NCI-H524 treated with DMSO at 0.1 percent for 48 hours (cell line): ENCODE measurements around the gene PCDHB15.
"Not testable (repeated sequence)": the region's sequence is repeated elsewhere in the genome, so short reads cannot be mapped to it uniquely, and the experiment has no call there.

Source experiments
- DNase-seq: peaks from one replicate; lab custom pipeline; 2025; lab: John Stamatoyannopoulos, UW

PCDHB15 gene

DNA sequence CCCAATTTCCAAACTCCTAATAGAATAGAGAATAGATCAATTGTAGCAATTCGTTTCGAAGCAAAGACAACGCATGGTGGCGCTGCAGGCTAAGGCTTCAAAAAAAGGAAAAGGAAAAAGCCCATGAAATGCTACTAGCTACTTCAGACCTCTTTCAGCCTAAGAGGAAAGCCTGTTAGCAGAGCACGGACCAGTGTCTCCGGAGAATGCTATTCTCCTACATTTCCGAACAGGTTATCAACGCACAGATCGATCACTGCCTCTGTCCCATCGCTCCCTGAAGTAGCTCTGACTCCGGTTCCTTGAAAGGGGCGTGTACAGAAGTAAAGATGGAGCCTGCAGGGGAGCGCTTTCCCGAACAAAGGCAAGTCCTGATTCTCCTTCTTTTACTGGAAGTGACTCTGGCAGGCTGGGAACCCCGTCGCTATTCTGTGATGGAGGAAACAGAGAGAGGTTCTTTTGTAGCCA lies at the start of gene PCDHB15:
Gene PCDHB15 (plus strand): TSS at position 146 of the 468 bp plus-strand sequence. CDS start 184 bp downstream, at position 330.
- DNase-seq = no peak

- DNase-seq = no peak
Observed at GRCh38 chr5:141196363-141196762, 48.8 kb upstream of the PCDHB15 start.

DNA sequence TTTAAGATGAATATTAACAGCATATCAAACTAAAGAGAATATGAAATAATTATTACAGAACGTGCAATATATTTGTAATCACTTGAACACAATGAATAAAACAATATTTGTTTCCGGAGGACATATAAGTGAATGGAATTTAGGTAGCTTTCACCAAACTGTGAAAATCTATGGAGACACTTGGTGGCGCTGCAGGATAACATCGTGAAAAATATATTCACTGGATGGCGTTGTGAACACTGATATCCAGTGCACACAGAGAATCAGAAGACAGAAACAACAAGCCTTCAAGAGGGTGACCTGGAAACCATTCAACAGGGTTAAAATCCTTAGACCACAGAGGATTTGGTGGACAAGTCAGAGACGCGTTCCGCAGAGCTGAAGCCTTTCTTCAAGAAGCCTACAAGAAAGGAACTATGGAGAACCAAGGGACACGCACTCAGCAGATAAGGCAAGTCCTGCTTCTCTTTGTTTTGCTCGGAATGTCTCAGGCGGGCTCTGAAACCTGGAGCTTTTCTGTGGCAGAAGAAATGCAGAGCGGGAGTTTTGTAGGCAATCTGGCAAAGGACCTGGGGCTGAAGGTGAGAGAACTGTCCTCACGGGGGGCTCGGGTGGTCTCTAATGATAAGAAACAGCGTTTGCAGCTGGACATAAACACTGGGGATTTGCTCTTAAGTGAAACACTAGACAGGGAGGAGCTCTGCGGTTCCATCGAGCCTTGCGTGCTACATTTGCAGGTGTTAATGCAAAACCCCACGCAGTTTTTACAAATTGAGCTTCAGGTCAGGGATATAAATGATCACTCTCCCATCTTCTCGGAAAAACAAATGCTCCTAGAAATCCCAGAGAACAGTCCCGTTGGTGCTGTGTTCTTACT lies 45.6 kb upstream of the PCDHB15 start, which contains the start of gene PCDHB11:
Gene PCDHB11 (plus strand): TSS at position 269 of the 877 bp plus-strand sequence. CDS start 148 bp downstream, at position 417.
- no peak for DNase-seq

DNA sequence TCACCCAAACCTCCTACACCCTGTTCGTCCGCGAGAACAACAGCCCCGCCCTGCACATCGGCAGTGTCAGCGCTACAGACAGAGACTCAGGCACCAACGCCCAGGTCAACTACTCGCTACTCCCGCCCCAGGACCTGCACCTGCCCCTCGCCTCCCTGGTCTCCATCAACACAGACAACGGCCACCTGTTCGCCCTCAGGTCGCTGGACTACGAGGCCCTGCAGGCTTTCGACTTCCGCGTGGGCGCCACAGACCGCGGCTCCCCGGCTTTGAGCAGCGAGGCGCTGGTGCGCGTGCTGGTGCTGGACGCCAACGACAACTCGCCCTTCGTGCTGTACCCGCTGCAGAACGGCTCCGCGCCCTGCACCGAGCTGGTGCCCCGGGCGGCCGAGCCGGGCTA lies 44.1 kb upstream of the PCDHB15 start:
- DNase-seq = not testable (repeated sequence)

GRCh38 chr5:141201646-141202045 lies 43.5 kb upstream of the PCDHB15 start:
- not testable (repeated sequence) for DNase-seq

DNA sequence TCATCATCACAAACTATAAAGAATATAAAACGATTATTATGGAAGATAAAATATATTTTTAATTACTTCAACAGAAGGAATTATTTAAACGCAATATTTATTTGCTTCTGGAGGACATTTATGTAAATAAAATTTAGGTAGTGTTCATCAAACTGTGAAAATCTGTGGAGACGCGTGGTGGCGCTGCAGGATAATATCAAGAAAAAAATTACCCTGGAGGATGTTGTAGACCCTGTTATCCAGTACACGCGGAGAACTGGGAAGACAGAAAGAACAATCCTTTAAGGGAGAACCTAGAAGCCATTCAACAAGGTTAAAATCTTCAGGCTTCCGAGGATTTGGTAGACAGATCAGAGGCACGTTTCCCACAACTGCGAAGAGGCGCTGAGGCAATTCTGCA lies 36.7 kb upstream of the PCDHB15 start, which contains the start of gene PCDHB12:
Gene PCDHB12 (plus strand): TSS at position 242 of the 400 bp plus-strand sequence. CDS start 189 bp downstream, outside the sequence.
- no peak for DNase-seq

- DNase-seq = not testable (repeated sequence)
Observed at GRCh38 chr5:141210281-141210680, 34.9 kb upstream of the PCDHB15 start.

DNA sequence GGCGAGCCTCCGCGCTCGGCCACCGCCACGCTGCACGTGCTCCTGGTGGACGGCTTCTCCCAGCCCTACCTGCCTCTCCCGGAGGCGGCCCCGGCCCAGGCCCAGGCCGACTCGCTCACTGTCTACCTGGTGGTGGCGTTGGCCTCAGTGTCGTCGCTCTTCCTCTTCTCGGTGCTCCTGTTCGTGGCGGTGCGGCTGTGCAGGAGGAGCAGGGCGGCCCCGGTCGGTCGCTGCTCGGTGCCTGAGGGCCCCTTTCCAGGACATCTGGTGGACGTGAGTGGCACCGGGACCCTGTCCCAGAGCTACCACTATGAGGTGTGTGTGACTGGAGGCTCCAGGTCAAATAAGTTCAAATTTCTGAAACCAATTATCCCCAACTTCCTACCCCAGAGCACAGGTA lies 34.3 kb upstream of the PCDHB15 start:
- DNase-seq = not testable (repeated sequence)

DNA sequence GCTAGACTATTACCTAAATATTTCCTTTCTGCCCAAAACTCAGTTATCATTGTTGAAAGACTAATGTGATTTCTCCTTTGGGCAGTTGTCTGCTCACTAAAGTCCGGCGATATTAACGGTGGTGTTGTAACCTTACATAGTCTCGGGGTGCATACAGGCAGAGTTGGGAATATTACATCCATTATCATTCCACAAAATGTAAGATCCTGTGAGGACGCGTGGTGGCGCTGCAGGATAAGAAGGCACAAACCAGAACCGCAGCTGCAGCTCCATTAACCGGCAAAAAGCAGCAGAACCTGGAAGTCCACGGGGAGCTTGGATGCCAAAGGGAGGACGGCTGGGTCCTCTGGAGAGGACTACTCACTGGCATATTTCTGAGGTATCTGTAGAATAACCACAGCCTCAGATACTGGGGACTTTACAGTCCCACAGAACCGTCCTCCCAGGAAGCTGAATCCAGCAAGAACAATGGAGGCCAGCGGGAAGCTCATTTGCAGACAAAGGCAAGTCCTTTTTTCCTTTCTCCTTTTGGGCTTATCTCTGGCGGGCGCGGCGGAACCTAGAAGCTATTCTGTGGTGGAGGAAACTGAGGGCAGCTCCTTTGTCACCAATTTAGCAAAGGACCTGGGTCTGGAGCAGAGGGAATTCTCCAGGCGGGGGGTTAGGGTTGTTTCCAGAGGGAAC lies 31.4 kb upstream of the PCDHB15 start, which contains the start of gene PCDHB13:
Gene PCDHB13 (plus strand): TSS at position 264 of the 684 bp plus-strand sequence. CDS start 205 bp downstream, at position 469.
- not testable (repeated sequence) for DNase-seq

- not testable (repeated sequence) for DNase-seq
Observed at GRCh38 chr5:141214583-141214982, 30.6 kb upstream of the PCDHB15 start.

- not testable (repeated sequence) for DNase-seq
Observed at GRCh38 chr5:141215504-141215903, 29.7 kb upstream of the PCDHB15 start.

- not testable (repeated sequence) for DNase-seq
Observed at GRCh38 chr5:141216035-141216434, 29.2 kb upstream of the PCDHB15 start.

DNA sequence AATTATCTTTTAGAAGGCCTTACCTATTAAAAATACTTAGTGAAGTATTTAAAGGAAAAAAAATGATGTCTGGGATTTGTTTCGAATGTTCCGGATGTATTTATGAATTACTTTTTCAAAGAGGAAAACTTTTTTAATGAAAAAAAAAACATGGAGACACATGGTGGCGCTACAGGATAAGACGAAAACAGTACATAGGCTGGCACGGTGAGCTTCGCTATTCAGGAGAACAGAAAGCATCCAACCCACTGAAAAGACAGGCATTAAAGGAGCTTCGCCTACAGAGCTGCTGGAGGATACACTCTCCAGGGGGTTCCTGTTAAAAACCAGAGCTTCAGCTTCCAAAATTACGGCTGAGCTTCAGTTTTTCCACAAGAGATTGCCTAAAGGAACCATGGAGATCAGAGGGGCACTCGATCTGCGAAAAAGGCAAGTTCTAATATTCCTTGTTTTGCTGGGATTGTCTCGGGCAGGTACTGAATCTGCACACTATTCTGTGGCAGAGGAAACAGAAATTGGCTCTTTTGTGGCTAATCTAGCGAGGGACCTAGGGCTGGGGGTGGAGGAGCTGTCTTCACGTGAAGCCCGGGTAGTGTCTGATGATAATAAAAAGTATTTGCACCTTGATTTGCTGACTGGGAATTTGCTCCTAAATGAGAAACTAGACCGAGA lies 21.9 kb upstream of the PCDHB15 start, which contains the start of gene PCDHB14:
Gene PCDHB14 (plus strand): TSS at position 232 of the 672 bp plus-strand sequence. CDS start 163 bp downstream, at position 395.
- no peak for DNase-seq

- not testable (repeated sequence) for DNase-seq
Observed at GRCh38 chr5:141224844-141225243, 20.4 kb upstream of the PCDHB15 start.

DNA sequence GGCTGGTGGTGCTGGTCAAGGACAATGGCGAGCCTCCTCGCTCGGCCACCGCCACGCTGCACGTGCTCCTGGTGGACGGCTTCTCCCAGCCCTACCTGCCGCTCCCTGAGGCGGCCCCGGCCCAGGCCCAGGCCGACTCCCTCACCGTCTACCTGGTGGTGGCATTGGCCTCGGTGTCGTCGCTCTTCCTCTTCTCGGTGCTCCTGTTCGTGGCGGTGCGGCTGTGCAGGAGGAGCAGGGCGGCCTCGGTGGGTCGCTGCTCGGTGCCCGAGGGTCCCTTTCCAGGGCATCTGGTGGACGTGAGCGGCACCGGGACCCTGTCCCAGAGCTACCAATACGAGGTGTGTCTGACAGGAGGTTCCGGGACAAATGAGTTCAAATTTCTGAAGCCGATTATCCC lies 19.8 kb upstream of the PCDHB15 start:
- DNase-seq = not testable (repeated sequence)

DNA sequence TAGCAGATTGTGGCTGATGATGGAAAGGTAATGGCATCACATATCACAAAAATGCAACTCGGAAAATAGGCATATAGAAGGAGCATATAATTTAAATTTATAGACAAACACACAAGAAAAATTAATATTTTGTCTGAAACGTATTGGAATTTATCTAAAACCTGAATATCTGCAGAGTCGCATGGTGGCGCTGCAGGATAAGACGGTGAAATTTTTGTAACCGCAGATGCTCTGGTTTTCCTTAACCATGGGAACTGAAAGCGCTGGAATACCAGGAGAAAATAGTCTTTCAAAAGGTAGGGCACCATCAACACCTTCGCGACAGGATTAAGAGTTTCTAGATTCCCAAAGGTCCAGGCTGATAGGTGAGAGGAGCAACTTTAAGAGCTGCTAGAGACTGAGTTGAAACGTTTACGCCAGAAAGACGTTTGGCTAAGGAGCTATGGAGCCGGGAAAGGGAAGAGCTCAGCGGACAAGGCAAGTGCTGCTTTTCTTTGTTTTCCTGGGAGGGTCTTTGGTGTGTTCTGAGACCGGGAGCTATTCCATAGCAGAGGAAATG lies 11.0 kb upstream of the PCDHB15 start:
- DNase-seq = no peak

DNA sequence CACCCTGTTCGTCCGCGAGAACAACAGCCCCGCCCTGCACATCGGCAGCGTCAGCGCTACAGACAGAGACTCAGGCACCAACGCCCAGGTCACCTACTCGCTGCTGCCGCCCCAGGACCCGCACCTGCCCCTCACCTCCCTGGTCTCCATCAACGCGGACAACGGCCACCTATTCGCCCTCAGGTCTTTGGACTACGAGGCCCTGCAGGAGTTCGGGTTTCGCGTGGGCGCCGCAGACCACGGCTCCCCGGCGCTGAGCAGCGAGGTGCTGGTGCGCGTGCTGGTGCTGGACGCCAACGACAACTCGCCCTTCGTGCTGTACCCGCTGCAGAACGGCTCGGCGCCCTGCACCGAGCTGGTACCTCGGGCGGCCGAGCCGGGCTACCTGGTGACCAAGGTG lies 9.3 kb upstream of the PCDHB15 start:
- not testable (repeated sequence) for DNase-seq

GRCh38 chr5:141236516-141237313 lies 8.5 kb upstream of the PCDHB15 start:
- no peak for DNase-seq

- no peak for DNase-seq
Observed at GRCh38 chr5:141241496-141241895, 3.7 kb upstream of the PCDHB15 start.

DNA sequence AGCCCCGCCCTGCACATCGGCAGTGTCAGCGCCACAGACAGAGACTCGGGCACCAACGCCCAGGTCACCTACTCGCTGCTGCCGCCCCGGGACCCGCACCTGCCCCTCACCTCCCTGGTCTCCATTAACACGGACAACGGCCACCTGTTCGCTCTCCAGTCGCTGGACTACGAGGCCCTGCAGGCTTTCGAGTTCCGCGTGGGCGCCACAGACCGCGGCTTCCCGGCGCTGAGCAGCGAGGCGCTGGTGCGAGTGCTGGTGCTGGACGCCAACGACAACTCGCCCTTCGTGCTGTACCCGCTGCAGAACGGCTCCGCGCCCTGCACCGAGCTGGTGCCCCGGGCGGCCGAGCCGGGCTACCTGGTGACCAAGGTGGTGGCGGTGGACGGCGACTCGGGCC lies 1.8 kb downstream of the PCDHB15 start:
- not testable (repeated sequence) for DNase-seq
